Stimulated activated CD8-positive, alpha-beta memory T cell treated with anti-CD3 and anti-CD28 coated beads, Interleukin-15, amount 100 ng/mL, for 1 hour (primary cell): ENCODE results near the gene RPS6KA4.

Experiments
- DNase-seq: peaks from one replicate; pipeline ENCODE4 v3.0.0-alpha.2; 2020; ENCODE audit warnings: low read depth

The RPS6KA4 gene

GRCh38 chr11:64327375-64327774 lies 31.6 kb upstream of the RPS6KA4 start:
- DNase-seq = no peak

GRCh38 chr11:64327993-64328392 lies 31.0 kb upstream of the RPS6KA4 start:
- DNase-seq = no peak

GRCh38 chr11:64330888-64331287 lies 28.1 kb upstream of the RPS6KA4 start:
- no peak for DNase-seq

GRCh38 chr11:64331569-64332371 lies 27.2 kb upstream of the RPS6KA4 start:
- peak; percentile 30 for DNase-seq

- DNase-seq = no peak
Measured at GRCh38 chr11:64333556-64333955, 25.4 kb upstream of the RPS6KA4 start.

GRCh38 chr11:64334764-64335735 lies 23.9 kb upstream of the RPS6KA4 start:
- DNase-seq = no peak

GRCh38 chr11:64337538-64338249 lies 21.3 kb upstream of the RPS6KA4 start:
- no peak for DNase-seq

- no peak for DNase-seq
Measured at GRCh38 chr11:64338716-64339115, 20.2 kb upstream of the RPS6KA4 start.

GRCh38 chr11:64339286-64339685 lies 19.7 kb upstream of the RPS6KA4 start:
- DNase-seq = no peak

- DNase-seq = peak; percentile 69
Measured at GRCh38 chr11:64339754-64340408, 19.1 kb upstream of the RPS6KA4 start, which contains the start of gene CCDC88B. Gene CCDC88B (plus strand): TSS chr11:64340204. CDS start chr11:64340267, 63 bp downstream.

- DNase-seq = peak; percentile 76
Measured at GRCh38 chr11:64340671-64341335, 18.2 kb upstream of the RPS6KA4 start.

- no peak for DNase-seq
Measured at GRCh38 chr11:64341429-64341828, 17.5 kb upstream of the RPS6KA4 start.

- DNase-seq = peak; percentile 82
Measured at GRCh38 chr11:64341851-64342791, 16.8 kb upstream of the RPS6KA4 start.

GRCh38 chr11:64342869-64343745 lies 15.9 kb upstream of the RPS6KA4 start:
- DNase-seq = no peak

GRCh38 chr11:64343767-64344559 lies 15.0 kb upstream of the RPS6KA4 start:
- no peak for DNase-seq

GRCh38 chr11:64344787-64345186 lies 14.2 kb upstream of the RPS6KA4 start:
- DNase-seq = no peak

GRCh38 chr11:64347193-64347867 lies 11.6 kb upstream of the RPS6KA4 start:
- no peak for DNase-seq
